ENCODE data around the gene IL1RAP.

IL1RAP gene

GRCh38 chr3:190593075-190593474 lies 79.2 kb downstream of the IL1RAP start:
- DNase-seq = no peak
- intact Hi-C loops (cut with DNase I) = no loop called here

GRCh38 chr3:190594171-190594570 lies 80.3 kb downstream of the IL1RAP start:
- intact Hi-C loops (cut with DNase I) = no loop called here
- DNase-seq = no peak

DNA sequence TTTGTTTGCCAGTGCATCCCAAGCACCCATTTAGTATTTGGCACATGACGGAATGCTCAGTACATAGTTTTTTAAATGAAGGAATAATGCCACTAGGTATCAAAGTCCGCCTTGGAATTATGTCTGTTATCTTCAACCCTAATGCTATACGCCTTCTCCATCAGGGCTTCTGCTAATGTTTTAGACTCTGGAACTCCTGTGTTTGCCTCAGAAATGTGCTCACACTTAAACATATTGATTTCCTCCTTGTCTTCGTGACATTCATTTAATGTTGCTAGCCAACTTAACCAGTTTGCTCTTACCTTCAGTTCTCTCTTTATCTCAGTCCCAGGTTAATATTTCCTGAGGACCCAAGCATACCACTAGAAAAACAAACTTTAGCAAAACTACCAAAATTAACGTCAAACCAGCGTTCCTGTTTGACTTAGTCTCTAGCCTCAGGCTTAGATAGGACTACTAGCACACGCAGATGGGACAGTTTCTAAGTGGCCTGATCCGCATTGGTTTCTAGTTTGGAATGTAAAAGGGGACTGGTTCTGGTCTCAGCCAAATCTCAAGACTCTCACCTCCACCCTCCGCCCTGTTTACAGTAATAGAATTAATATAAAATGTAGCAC lies 81.4 kb downstream of the IL1RAP start:
- no peak for DNase-seq

DNA sequence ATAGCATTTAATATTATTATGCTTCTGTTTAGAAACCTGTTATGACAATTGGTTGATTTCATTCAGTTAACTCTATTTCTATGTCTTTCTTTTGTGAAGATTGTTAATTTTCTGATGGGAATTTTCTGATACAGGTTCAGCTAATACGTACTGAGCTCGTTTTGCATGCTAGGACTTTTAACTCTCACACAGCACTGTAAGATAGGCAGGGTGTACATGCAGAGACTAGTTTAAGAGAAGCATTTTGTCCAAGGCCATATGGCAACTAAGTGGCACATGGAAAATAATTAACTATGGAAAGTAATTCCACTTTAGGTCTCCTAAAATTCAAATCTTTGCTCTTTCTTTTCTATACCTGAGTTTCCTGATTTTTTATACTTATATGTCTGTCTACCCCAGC lies 81.9 kb downstream of the IL1RAP start:
- DNase-seq = no peak
- intact Hi-C loops (cut with DNase I) = no loop called here

More for the DNA sequence above, 81.4 kb downstream of the IL1RAP start:
- intact Hi-C loops (cut with DNase I) = no loop called here

GRCh38 chr3:190596349-190597285 lies 82.7 kb downstream of the IL1RAP start:
- intact Hi-C loops (cut with DNase I) = no loop called here
- no peak for DNase-seq

DNA sequence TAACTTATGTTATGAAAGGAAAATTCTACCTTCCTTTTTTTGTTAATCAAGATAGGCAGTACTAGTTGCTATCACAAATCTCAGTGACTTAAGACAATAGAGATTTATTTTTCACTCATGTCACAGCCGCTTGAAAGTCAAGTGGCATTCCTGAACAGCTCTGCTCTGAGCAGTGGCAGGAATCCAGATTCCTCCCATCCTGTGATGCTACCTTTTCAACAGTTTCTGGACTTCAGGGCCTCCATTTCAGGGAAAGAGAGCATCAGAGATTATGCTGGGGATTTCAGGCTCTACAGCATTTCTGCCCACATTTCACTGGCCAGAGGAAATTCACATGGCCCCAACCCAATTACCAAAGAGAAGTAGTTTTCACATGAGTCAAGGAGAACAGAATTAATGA lies 83.4 kb downstream of the IL1RAP start:
- DNase-seq = no peak

GRCh38 chr3:190601622-190602021 lies 87.7 kb downstream of the IL1RAP start:
- intact Hi-C loops (cut with DNase I) = no loop called here
- DNase-seq = no peak

More for the DNA sequence above, 83.4 kb downstream of the IL1RAP start:
- intact Hi-C loops (cut with DNase I) = no loop called here

DNA sequence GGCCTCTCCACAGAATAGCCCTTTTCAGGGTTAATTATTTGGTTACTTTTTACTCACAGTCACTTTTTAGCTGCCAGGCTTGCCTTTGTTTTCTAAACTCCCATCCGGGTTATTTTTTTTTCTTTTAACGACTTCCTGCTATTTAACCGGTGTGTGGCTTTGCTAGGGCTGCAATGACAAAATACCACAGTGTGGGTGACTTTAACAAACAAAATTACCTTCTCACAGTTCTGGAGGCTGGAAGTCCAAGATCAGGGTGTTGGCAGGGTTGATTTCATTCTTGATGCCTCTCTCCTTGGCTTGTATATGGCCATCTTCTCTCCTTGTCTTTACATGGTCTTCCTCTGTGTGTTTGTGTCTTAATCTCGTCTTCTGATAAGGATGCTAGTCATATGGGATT lies 91.5 kb downstream of the IL1RAP start:
- intact Hi-C loops (cut with DNase I) = no loop called here

GRCh38 chr3:190606596-190606995 lies 92.7 kb downstream of the IL1RAP start:
- intact Hi-C loops (cut with DNase I) = no loop called here
- no peak for DNase-seq

More for the DNA sequence above, 91.5 kb downstream of the IL1RAP start:
- no peak for DNase-seq

DNA sequence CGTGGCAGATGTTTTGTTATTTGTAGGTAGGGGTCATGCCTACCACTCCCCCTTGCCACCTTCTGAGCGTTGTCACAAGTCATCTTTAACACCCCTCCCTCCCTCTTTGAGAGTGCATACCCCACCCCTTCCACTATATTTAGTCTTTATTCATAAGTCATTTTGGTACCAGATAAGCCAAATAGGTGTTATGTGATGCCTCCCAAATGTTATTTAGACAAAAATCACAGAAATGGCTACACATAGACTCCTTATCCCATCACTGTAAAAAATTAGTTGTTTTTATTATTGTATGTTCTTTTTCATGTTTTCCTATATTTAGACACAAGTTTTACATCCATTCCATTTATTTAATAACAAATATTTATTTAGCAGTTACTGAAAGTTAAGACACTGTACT lies 93.1 kb downstream of the IL1RAP start:
- intact Hi-C loops (cut with DNase I) = no loop called here

DNA sequence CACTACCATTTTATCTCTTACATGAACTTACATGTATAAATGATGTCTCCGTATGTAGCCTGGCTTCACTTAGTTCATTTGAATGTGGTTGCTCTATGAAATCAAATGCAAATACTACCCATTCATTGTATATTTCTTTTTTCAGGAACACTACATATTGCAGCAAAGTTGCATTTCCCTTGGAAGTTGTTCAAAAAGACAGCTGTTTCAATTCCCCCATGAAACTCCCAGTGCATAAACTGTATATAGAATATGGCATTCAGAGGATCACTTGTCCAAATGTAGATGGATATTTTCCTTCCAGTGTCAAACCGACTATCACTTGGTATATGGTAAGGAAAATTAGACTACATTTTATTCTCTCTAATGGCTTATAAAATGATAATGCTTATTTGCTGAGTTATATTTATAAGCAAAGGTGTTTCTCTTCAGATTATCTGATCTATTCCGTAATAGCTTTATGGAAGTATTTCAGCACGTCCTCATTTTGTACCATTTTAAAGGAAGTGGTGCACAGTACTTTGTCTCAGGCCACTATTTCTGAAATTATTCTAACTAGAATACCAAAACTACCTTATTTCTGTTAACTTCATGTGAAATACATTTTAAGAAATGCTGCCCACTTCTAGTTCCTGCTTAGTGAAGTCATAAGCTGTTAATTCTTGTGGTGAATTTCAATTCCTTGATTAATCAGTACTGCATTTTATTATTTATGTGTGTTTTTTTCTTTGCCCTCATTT lies 95.1 kb downstream of the IL1RAP start:
- intact Hi-C loops (cut with DNase I) = no loop called here
- no peak for DNase-seq

More for the DNA sequence above, 93.1 kb downstream of the IL1RAP start:
- DNase-seq = no peak

DNA sequence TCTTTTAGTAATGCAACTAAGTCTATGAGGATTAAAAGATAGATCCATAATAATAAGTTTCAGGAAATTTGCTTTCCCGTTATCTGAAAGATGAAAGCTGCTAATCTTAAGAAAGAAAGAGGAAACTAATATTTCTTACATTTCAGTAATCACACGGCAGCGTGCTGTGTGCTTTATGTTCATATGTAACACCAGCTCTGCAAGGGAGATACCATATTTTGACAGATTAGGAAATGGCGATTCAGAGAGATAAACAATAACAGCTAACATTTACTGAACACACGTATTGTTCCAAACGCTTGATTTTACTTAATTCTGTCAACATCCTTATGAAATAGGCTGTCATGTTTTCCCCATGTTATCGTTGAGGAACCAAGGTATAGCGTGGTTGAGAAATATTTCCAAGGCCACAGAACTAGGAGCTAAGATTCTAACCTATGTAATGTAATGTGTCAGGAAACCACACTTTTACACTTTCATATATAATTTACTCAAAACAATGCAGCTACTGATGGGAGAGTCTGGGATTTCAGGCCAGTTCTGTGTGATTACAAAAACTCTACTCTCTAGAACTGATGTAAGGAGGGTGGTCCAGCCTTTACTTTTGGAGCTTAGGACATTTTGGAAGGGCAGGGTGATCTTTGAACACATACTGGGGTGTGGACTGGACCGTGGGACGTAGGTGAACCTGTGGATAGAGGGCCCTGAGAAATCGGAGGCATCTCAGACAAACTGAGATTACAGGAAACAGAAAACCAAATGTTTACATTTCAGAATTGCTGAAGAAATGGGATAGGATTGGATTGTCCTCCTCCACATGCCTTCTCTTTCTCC lies 100.6 kb downstream of the IL1RAP start:
- intact Hi-C loops (cut with DNase I) = no loop called here

DNA sequence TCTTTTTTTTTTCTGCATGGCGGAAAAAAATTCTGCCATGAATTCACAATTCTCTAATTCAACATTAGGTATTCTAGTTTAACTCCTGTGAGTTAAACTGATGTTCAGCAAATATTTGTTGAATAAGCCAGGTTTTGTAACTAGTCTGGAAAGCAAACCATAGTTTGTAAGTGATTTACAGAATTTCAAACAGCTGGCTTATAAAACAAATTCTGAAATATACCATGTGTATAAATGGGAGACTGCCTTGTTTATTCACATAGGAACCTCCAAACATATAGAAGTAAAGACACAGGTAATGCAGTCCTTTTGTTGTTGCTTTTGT lies 101.1 kb downstream of the IL1RAP start:
- DNase-seq = no peak
- intact Hi-C loops (cut with DNase I) = no loop called here

More for the DNA sequence above, 100.6 kb downstream of the IL1RAP start:
- no peak for DNase-seq

GRCh38 chr3:190615607-190616006 lies 101.7 kb downstream of the IL1RAP start:
- intact Hi-C loops (cut with DNase I) = no loop called here
- DNase-seq = no peak

DNA sequence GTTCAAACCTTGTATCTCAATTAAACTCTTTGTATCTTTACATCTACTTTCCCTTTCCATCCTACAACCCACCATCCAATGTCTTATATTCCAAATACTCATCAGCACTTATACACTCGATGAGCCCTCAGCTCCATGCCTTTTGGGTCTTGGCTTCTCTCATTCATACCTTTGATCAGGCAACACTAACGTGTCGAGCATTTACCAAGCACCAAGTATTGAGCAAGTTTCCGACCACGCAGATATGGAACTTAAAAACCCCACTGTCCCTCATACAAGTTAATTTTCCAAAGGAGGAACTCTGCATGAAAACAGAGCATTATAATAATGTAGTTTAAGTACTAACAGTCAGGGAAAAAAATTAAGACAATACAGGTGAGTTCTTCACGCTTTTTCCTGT lies 102.8 kb downstream of the IL1RAP start:
- no peak for DNase-seq
- intact Hi-C loops (cut with DNase I) = no loop called here

DNA sequence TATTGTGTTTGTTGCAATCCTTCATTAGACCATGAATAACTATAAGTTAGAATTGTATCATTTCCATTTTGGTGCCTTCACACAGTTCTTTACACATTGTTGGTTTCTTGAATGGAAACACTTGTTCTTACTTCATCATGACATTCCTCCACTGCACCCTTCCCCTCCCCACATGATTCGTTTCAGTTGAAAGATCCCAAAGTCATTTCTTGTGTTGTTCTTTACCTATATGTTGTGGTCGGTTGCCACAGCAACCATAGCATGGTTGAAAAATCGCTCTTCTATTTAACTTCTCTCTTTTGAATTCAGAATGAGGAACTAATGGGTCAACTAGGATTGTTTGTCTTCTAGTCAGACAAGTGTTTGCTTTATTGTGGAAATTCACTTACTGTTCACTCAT lies 103.3 kb downstream of the IL1RAP start:
- DNase-seq = no peak
- intact Hi-C loops (cut with DNase I) = no loop called here

DNA sequence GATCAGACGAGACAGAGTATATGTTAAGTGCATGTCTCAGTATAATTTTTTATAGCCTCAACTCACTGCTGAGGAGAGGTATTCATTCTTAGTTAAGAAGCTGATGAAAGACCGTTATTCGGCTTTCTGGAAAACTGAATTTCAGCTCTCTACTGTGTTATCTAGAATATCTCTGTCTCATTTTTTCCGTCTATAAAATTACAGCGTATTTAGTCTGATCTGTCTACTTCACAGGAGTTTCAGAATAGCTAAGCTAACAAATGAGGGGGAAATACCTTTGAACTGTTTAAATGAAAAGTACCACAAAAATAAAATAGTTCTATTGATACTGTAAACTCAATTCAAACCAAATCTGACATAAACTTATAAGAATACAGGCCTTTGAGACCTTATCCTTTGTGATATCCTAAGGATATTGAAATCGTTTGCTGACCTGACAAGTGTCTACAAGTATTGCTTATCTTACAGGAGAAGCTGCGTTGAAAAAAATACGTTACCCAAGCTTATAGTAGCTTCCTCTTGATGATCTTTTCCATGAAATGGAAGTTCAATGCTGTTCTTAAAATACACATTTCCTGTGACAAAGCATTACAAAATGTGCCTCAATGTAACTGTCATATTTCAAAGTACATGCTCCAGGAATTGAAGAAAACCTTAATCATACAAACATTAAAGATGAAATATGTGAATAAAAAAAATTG lies 104.6 kb downstream of the IL1RAP start:
- DNase-seq = no peak
- intact Hi-C loops (cut with DNase I) = no loop called here

GRCh38 chr3:190619353-190619752 lies 105.5 kb downstream of the IL1RAP start:
- intact Hi-C loops (cut with DNase I) = no loop called here
- DNase-seq = no peak

GRCh38 chr3:190619761-190620160 lies 105.9 kb downstream of the IL1RAP start:
- no peak for DNase-seq
- intact Hi-C loops (cut with DNase I) = no loop called here
